GM12891 (cell line): Measurements from ENCODE around the gene TREX2. TPM values are rescaled to one million over a fixed set of nuclear protein-coding genes. Genes with fewer than 3 reads are reported as not detected.

Experiments
- DNase-seq: peaks from one replicate; pipeline ENCODE4 v3.0.0; 2011; ENCODE audit warnings: low spot score; ENCODE audit not compliant: insufficient read length
- FAIRE-seq: peaks from 2 replicates; lab custom pipeline; 2011; peaks lifted over from hg19 to GRCh38; lab: Jason Lieb, UNC
- PAX5 ChIP-seq: IDR thresholded peaks from 2 replicates; pipeline ENCODE4 v1.6.1; 2011; ENCODE audit warnings: low read length, moderate library complexity, mild to moderate bottlenecking; ENCODE audit not compliant: insufficient read depth, severe bottlenecking
- POLR2A ChIP-seq: IDR thresholded peaks from 2 replicates; pipeline ENCODE4 v1.6.1; 2011; ENCODE audit warnings: low read depth, low read length, control low read depth
- POLR2AphosphoS5 ChIP-seq: IDR thresholded peaks from 2 replicates; pipeline ENCODE4 v1.6.1; 2011; ENCODE audit warnings: low read depth, low read length, control low read depth
- POU2F2 ChIP-seq: IDR thresholded peaks from 2 replicates; pipeline ENCODE4 v1.6.1; 2011; ENCODE audit warnings: low read depth, mild to moderate bottlenecking, control low read depth, low read length, moderate library complexity
- SPI1 ChIP-seq: IDR thresholded peaks from 2 replicates; pipeline ENCODE4 v1.6.1; 2011; ENCODE audit warnings: low read depth, low read length, control low read depth
- TAF1 ChIP-seq: IDR thresholded peaks from 2 replicates; pipeline ENCODE4 v1.6.1; 2011; ENCODE audit warnings: low read depth, low read length, control low read depth
- polyA plus RNA-seq: library from polyadenylated mRNA; unstranded; fragments of >200 nt; gene quantifications from one replicate; pipeline ENCODE4 v1.2.1, GENCODE V29; 2012; ENCODE audit warnings: low read depth, missing spikeins, inconsistent platforms; ENCODE audit not compliant: missing spikeins

TREX2 gene, protein sequence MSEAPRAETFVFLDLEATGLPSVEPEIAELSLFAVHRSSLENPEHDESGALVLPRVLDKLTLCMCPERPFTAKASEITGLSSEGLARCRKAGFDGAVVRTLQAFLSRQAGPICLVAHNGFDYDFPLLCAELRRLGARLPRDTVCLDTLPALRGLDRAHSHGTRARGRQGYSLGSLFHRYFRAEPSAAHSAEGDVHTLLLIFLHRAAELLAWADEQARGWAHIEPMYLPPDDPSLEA
- 0.33 TPM for polyA plus RNA-seq

DNA sequence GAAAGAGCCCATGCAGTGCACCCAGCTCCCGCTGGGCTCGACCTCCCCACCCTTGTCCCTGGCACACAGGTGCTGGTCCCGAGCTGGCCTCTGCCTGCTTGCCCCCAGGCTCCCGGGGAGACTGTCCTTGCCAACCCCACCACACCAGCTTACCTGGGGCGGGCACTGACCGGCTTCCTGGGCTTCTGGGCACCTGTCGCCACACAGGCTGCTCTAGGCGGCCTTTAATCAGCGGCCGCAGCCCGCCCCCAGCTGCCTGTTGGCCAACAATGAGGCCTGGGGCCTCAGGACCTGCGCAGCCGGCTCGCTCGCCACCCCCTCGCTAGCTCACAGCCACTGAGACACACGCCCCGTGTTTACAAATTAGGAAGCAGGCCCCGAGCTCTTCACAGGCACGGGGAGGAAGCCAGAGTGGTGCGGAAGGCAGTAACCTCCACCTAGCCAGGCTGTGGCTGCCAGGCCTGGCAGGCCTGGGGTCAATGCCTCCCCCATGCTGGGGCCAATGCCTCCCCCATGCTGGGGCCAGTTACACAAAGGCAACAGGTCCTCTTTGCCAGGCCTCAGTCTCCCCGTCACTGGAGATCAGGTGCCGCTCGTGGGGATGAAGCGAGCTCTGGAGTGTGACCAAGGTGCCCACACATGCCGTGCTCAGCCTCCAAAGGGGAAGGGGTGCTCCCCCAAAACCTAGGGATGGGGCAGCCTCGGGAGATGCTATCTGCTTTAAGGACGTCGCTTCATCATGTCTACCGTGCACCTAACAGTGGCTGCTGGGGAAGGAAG lies at the start of gene TREX2:
Gene TREX2, minus strand, starts transcription at position 201 of the 780 bp plus-strand sequence. CDS start 626 bp downstream, outside the sequence.
- FAIRE-seq (no peak), DNase-seq (no peak)
- no peak for TF ChIP-seq TAF1
- TF ChIP-seq POLR2AphosphoS5: no peak
- TF ChIP-seq POLR2A: no peak
- TF ChIP-seq PAX5: no peak
- TF ChIP-seq SPI1: no peak
- TF ChIP-seq POU2F2: no peak

DNA sequence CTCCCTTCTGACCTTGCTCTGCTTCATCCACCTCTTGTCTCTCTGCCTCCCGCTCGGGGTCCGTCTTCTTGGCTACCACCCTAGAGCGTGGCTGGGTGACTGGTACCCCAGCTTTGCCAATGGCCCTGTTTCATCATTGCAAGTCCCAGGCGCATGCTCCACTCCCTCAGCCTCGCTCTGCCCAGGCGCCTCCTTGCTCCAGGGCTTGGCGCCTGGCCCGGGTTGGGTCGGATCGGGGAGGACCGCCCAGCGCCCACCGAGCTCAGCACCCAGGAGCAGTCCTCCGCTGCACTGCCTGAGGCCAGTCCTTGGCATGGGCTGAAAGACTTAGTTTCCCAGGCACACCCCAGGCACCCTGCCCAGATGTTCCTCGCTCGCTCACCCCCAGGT lies 49.5 kb upstream of the TREX2 start:
- no peak for DNase-seq
- no peak for FAIRE-seq
- TF ChIP-seq POLR2A (no peak), POLR2AphosphoS5 (no peak), POU2F2 (no peak), TAF1 (no peak), SPI1 (no peak), PAX5 (no peak)

GRCh38 chrX:153494541-153495361 lies 48.9 kb upstream of the TREX2 start, which contains the start of gene BGN:
Gene BGN, plus strand, starts transcription at chrX:153494980. Its CDS starts 9,652 bp downstream, at chrX:153504632.
- TF ChIP-seq POLR2A: no peak
- no peak for TF ChIP-seq SPI1
- no peak for TF ChIP-seq PAX5
- no peak for TF ChIP-seq POLR2AphosphoS5
- TF ChIP-seq POU2F2: no peak
- TF ChIP-seq TAF1: no peak
- DNase-seq: no peak
- FAIRE-seq: no peak

- TF ChIP-seq POLR2A (no peak), PAX5 (no peak), SPI1 (no peak), POU2F2 (no peak), TAF1 (no peak), POLR2AphosphoS5 (no peak)
- FAIRE-seq (no peak), DNase-seq (no peak)
These were observed 48.2 kb upstream of the TREX2 start for GRCh38 chrX:153494061-153494460.

- FAIRE-seq (no peak), DNase-seq (no peak)
- TF ChIP-seq SPI1 (no peak), TAF1 (no peak), POLR2AphosphoS5 (no peak), PAX5 (no peak), POU2F2 (no peak), POLR2A (no peak)
These were observed 47.2 kb upstream of the TREX2 start for GRCh38 chrX:153493085-153493484.

DNA sequence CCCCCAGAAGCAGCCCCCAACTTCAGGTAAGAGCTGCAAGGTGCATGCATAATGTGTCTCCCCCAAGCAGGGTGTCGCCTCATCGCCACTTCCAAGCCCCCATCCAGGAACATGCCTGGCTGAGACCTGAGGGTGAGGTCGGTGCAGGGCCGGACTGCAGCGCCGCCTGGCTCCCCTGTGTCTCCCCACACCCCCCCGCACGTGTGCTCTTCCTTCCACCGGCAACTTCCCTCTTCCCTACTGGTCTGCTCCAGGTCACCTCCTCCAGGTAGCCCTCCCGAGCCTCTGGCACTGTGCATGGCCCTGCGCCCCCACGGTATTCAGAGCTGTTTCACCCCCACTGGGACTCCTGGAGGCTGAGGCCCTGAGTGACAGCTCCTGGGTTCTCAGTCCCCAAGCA lies 46.7 kb upstream of the TREX2 start:
- DNase-seq (no peak), FAIRE-seq (no peak)
- no peak for TF ChIP-seq POU2F2
- TF ChIP-seq TAF1: no peak
- TF ChIP-seq SPI1: no peak

DNA sequence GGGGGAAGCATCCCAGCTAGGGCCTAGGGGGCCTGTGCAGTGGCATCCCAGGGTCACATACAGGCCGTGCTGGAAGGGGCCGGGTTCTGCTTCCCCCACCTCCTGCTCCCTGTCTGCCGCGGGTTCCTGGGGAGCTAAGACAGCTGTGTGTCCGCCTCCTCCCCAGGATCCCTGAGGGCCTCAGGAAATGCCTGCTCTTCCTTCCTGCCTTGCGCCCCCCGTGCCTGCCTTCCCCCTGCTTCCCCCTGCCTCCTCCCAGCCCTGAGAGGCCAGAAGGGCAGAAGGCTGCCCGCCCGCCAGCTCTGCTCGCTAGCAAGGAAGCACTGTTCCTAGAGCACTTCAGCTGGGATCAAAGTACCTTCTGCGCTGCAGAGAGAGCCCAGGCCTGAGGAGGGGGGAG lies 46.1 kb upstream of the TREX2 start:
- FAIRE-seq: no peak
- no peak for TF ChIP-seq POLR2AphosphoS5
- TF ChIP-seq POU2F2: no peak
- DNase-seq: no peak

DNA sequence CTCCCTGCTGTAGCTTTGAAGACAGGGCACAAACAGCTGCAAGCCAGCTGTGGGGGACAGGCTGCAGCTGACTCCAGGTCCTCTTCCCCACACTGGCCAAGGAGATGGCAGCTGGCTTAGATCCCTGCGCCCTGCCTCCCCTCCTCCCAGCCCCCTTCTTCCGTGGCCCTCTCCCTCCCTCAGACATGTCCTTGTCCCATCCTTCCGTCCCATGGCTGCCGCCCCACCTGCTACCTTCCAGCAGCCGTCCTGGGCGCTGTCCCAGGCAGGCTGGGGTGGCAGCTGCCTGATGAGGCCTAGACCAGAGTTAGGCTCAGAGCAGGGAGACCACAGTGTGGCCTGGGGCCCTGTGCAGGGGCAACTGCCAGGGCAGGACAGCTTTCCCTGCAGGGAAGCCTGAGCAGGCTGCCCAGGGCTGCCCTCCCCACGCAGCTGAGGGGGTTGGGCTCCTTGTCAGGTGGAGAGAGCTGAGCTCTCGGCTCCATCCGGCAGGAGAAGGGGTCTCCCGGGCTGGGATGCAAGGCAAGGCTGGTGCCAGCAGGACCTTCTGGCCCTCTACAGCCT lies 45.6 kb upstream of the TREX2 start:
- FAIRE-seq (no peak), DNase-seq (no peak)
- no peak for TF ChIP-seq POLR2AphosphoS5
- no peak for TF ChIP-seq TAF1
- TF ChIP-seq SPI1: no peak
- no peak for TF ChIP-seq POLR2A
- TF ChIP-seq PAX5: no peak
- no peak for TF ChIP-seq POU2F2
